GM18498 (cell line): ENCODE data around the gene HOXB9.

Experiments used
- ATAC-seq: cut with Tn5 transposase; IDR thresholded peaks from one replicate; pipeline ENCODE4 v1.9.1; 2021; ENCODE audit warnings: mild to moderate bottlenecking, moderate library complexity; ENCODE audit not compliant: unreplicated experiment

HOXB9 gene

GRCh38 chr17:48625495-48626244 lies 488 bp downstream of the HOXB9 start:
- ATAC-seq: no peak

GRCh38 chr17:48624544-48625494 lies 1.3 kb downstream of the HOXB9 start:
- no peak for ATAC-seq

GRCh38 chr17:48624118-48624517 lies 2.0 kb downstream of the HOXB9 start:
- no peak for ATAC-seq

- no peak for ATAC-seq
Observed at GRCh38 chr17:48623583-48623982, 2.6 kb downstream of the HOXB9 start.

GRCh38 chr17:48622857-48623256 lies 3.3 kb downstream of the HOXB9 start:
- ATAC-seq: no peak

- no peak for ATAC-seq
Observed at GRCh38 chr17:48621410-48622392, 4.5 kb downstream of the HOXB9 start.

- ATAC-seq: no peak
Observed at GRCh38 chr17:48620461-48621139, 5.6 kb downstream of the HOXB9 start.

- no peak for ATAC-seq
Observed at GRCh38 chr17:48619826-48620449, 6.2 kb downstream of the HOXB9 start.

- no peak for ATAC-seq
Observed at GRCh38 chr17:48618256-48618896, 7.8 kb downstream of the HOXB9 start.

- ATAC-seq: no peak
Observed at GRCh38 chr17:48617471-48618255, 8.5 kb downstream of the HOXB9 start.

- ATAC-seq: no peak
Observed at GRCh38 chr17:48616717-48617470, 9.3 kb downstream of the HOXB9 start.

- ATAC-seq: no peak
Observed at GRCh38 chr17:48615963-48616716, 10.0 kb downstream of the HOXB9 start.

- no peak for ATAC-seq
Observed at GRCh38 chr17:48615047-48615962, 10.9 kb downstream of the HOXB9 start, which contains the start of gene HOXB8. HOXB8 (minus strand) TSS chr17:48615292; CDS start chr17:48614704, 588 bp downstream.

GRCh38 chr17:48613862-48614694 lies 12.1 kb downstream of the HOXB9 start:
- ATAC-seq: no peak
